ENCODE measurements around the gene SLC35F3.
A peak's percentile ranks its signal among the peaks of the same experiment; 100 is the strongest.
"Not testable (repeated sequence)": the region's sequence is repeated elsewhere in the genome, so short reads cannot be mapped to it uniquely, and the experiment has no call there.

The SLC35F3 gene

DNA sequence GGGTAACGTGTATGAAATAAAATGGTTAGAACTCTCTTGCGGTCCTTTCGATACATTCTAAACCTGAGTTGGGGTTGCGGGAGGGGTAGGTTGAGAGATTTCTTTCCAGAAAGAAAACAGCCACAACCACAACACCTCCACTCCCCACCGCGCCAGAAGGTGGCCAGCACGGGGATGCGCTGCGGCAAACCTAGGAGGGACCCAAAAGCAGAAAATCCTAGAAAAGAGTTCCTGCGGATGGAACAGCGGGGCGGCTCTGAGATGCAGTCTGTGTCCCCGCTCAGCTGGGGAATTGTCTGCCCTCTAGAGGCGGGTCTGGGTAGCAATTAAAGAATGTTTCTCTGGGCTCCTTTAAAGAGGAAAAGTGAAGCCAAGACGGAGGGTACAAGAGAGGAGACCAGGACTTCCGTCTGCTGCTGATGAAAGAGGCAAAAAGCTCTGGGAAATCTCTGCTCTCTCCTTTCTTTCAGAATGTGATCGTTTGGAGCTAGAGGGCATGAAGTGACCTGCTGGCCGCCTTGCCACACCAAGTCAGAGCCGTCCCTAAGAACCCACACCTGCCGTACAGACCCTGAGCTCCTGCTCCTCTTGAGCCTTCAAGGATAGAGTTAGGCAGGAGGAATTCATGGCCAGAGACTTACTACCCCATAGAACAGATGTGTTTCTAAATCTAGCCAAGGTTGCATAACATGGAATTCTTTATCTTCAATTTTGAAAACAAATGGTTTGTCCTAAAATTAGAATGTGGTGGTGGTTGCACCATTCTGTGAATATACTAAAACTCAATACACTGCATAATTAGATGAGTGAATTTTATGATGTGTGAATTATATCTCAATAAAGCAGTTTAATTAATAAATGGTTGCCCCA, 422.3 kb downstream of the SLC35F3 start:
- Mint-ChIP-seq H3K9me3 (no peaks in the 10 kb centered on the region), H3K4me1 (ENCODE audit: low read depth in 2 of 2) (peaks cover 14 to 18% of the 10 kb centered on the region in 2 donors), H3K27me3 (peaks cover 28 to 42% of the 10 kb centered on the region in 2 donors), H3K27ac (peak overlapping the region; percentile 64 to 79), H3K4me3 (peak overlapping the region; percentile 82 to 83), H3K36me3 (ENCODE audit: insufficient read depth) (no peaks in the 10 kb centered on the region)
- ATAC-seq (replicated peaks), result peak; percentile 96
- DNase-seq, result peak; percentile 67 to 78 (median 71)

DNA sequence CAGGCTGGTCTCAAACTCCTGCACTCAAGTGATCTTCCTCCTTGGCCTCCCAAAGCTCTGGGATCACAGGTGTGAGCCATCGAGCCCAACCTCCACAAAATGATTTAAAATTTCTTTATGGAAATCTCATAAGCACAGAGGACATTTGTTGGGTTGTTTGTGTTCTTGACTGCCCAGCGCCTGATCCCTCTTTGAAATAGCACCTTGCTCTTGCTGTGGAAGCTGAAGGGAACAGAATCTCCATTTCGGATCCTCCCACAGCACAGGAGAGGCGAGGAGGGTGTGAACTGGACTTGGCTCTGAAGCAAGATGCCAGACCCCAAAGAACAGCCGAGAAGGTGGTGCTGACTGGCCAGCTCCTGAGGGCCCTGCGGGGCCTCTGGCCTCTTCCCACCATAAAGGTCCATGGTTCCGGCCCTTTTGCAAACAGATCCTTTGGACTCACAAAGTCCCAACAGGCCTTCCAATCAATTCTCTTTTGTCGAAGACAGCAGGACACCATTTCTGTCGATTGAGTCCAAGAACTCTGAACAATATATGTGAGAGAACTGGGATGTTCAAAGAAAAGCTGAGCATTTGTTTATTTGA, 423.2 kb downstream of the SLC35F3 start:
- Mint-ChIP-seq H3K27ac (no peak overlapping the region), H3K9me3 (no peaks in the 10 kb centered on the region), H3K36me3 (ENCODE audit: insufficient read depth) (no peaks in the 10 kb centered on the region), H3K4me1 (ENCODE audit: low read depth in 2 of 2) (peaks cover 14 to 18% of the 10 kb centered on the region in 2 donors), H3K4me3 (no peak overlapping the region), H3K27me3 (peaks cover 37 to 46% of the 10 kb centered on the region in 2 donors)
- DNase-seq (no peak), ATAC-seq (replicated peaks) (no peak)

DNA sequence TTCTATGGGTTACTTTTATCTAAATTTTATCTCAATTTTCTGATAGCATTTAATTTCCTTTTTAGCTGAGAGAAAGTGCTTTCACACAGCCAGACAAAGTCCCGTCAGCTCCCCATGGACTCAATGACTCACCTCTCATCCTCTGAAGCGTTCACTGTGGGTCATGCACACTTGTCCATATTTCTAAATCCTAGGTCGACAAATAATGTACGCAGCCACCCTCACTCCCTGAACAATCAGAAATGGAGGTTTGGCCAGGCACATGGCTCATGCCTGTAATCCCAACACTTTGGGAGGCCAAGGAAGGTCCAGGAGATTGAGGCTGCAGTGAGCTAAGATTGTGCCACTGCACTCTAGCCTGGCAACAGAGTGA, 426.4 kb downstream of the SLC35F3 start:
- H3K27me3 Mint-ChIP-seq, result peaks cover 23 to 45% of the 10 kb centered on the region in 2 donors
- H3K36me3 Mint-ChIP-seq (ENCODE audit: insufficient read depth), result no peaks in the 10 kb centered on the region
- peaks cover 8 to 11% of the 10 kb centered on the region in 2 donors for H3K4me1 Mint-ChIP-seq (ENCODE audit: low read depth in 2 of 2)
- H3K4me3 Mint-ChIP-seq, result no peak overlapping the region
- DNase-seq (no peak), ATAC-seq (replicated peaks) (no peak)
- no peak overlapping the region for H3K27ac Mint-ChIP-seq
- no peaks in the 10 kb centered on the region for H3K9me3 Mint-ChIP-seq

DNA sequence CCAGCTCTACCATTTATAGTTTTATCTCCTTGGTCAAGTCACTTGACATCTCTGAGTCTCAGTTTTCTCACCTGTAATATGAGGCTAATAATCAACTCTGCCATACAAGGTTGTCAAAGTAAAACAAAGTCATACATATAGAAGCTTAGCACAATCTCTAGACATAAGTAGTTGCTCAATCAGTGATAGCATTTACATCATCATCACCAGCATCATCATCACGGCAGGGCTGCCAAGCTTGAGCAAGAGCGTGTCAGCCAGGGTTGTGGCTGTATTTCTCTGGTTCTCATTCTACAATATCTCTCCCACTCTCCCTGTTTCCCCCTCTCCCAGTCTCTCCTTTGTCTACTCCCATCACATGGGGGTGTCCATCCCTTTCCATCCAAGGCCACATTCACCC, 427.0 kb downstream of the SLC35F3 start:
- no peaks in the 10 kb centered on the region for H3K9me3 Mint-ChIP-seq
- H3K36me3 Mint-ChIP-seq (ENCODE audit: insufficient read depth), result no peaks in the 10 kb centered on the region
- H3K27ac Mint-ChIP-seq, result no peak overlapping the region
- peaks cover 4% of the 10 kb centered on the region in 2 donors for H3K4me1 Mint-ChIP-seq (ENCODE audit: low read depth in 2 of 2)
- H3K4me3 Mint-ChIP-seq, result no peak overlapping the region
- H3K27me3 Mint-ChIP-seq, result peaks cover 23 to 48% of the 10 kb centered on the region in 2 donors
- ATAC-seq (replicated peaks) (no peak), DNase-seq (no peak)

DNA sequence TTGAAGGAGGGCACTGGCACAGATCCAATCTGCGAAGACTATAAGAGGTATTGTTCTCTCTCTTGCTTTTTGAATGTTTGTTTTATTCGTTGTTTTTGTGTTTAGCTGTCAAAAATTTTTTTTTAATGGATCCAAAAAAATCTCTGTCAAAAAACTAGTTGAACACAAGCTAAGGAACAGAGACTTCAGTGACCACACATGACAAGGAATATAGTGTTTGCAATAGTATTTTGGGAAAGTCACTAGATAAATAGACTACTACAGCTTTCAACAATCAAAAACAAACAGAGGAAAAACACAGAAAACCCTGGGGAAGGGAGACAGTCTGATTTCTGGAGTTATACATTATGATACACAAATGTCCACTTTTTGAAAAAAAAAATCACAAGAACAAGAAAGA, 431.9 kb downstream of the SLC35F3 start:
- DNase-seq (no peak), ATAC-seq (replicated peaks) (no peak)
- peaks cover 0 to 3% of the 10 kb centered on the region in 2 donors for H3K9me3 Mint-ChIP-seq
- no peaks in the 10 kb centered on the region for H3K36me3 Mint-ChIP-seq (ENCODE audit: insufficient read depth)
- no peak overlapping the region for H3K4me3 Mint-ChIP-seq
- H3K27me3 Mint-ChIP-seq, result peaks cover 16 to 34% of the 10 kb centered on the region in 2 donors
- no peaks in the 10 kb centered on the region for H3K4me1 Mint-ChIP-seq (ENCODE audit: low read depth in 2 of 2)
- H3K27ac Mint-ChIP-seq, result no peak overlapping the region

DNA sequence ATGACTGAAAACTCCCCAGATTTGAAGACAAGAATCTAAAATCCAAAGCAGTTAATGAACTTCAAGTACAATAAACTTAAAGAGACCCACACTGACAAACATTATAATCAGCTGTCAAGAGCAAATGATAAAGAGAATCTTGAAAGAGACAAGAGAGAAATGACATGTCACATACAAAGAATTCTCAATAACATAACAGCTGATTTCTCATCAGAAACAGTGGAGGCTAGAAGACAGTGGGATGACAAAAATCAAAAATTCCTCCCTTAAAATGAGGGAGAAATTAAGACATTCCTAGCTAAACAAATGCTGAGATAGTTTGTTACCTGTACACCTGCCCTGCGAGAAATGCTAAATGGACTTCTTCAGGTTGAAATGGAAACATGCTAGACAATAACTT, 432.8 kb downstream of the SLC35F3 start:
- Mint-ChIP-seq H3K27me3 (peaks cover 7 to 25% of the 10 kb centered on the region in 2 donors), H3K36me3 (ENCODE audit: insufficient read depth) (no peaks in the 10 kb centered on the region), H3K4me1 (ENCODE audit: low read depth in 2 of 2) (no peaks in the 10 kb centered on the region), H3K27ac (no peak overlapping the region), H3K4me3 (no peak overlapping the region), H3K9me3 (peaks cover 0 to 3% of the 10 kb centered on the region in 2 donors)
- ATAC-seq (replicated peaks), result no peak
- no peak for DNase-seq

DNA sequence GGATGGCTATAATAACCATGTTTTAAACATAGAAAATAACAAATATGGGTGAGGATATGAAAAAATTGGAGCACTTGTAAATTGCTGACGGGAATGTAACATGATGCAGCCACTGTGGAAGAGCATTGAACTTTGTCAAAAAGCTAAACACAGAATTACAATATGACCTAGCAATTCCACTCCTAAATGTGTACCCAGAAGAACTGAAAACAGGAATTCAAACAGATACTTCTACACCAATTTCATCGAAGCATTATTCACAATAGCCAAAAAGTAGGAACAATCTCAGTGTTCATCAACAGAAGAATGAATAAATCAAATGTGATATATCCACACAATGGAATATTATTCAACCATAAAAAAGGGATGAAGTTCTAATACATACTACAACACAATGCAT, 436.1 kb downstream of the SLC35F3 start:
- Mint-ChIP-seq H3K4me1 (ENCODE audit: low read depth in 2 of 2) (no peaks in the 10 kb centered on the region), H3K36me3 (ENCODE audit: insufficient read depth) (no peaks in the 10 kb centered on the region), H3K27ac (no peak overlapping the region), H3K4me3 (no peak overlapping the region), H3K9me3 (peaks cover 0 to 3% of the 10 kb centered on the region in 2 donors), H3K27me3 (peaks cover 0 to 6% of the 10 kb centered on the region in 2 donors)
- ATAC-seq (replicated peaks), result no peak
- DNase-seq, result no peak

DNA sequence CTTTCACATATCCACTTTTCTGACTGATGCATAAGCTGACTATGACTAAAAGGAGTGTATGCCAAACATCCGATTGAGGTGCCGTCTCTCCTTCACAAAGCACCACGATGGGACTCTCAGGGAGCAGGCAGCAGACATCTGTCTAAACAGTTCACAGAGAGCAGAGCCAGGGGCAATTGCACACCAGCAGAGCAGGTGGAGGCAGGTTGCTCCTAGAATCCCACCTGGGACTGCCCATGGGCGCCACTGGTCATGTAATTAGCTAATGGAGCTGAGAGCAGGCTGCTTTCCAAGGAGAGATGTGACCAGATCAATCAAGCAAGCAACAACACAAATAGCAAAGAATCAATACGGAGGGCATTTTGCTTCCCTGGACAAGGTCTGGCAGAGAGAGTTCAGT, 438.3 kb downstream of the SLC35F3 start:
- DNase-seq, result no peak
- Mint-ChIP-seq H3K27ac (no peak overlapping the region), H3K9me3 (peaks cover 0 to 1% of the 10 kb centered on the region in 2 donors)

DNA sequence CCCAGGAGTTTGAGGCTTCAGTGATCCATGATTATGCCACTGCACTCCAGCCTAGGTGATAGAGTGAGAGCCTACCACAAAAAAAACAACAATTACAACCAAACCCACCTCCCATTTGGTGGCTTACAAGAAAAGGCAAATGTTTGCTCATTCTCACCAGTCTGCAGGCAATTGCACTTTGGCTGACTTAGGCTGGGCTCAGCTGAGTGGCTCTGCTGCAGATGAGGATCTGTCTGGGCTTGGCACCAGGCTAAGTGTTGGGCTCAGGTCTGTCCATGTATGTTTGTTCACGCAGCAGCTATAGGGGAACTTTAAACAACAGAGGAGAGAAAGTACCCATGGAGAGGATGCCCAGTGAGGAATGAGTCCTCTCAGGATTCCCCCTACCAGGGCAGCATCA, 440.8 kb downstream of the SLC35F3 start:
- Mint-ChIP-seq H3K27me3 (peaks cover 12 to 13% of the 10 kb centered on the region in 2 donors), H3K4me3 (no peak overlapping the region), H3K4me1 (ENCODE audit: low read depth in 2 of 2) (no peaks in the 10 kb centered on the region), H3K27ac (no peak overlapping the region), H3K36me3 (ENCODE audit: insufficient read depth) (no peaks in the 10 kb centered on the region), H3K9me3 (peaks cover 0 to under 1% of the 10 kb centered on the region in 2 donors)
- DNase-seq (no peak), ATAC-seq (replicated peaks) (no peak)

More for the DNA sequence above, 438.3 kb downstream of the SLC35F3 start:
- H3K4me3 Mint-ChIP-seq, result no peak overlapping the region
- no peaks in the 10 kb centered on the region for H3K27me3 Mint-ChIP-seq
- no peaks in the 10 kb centered on the region for H3K36me3 Mint-ChIP-seq (ENCODE audit: insufficient read depth)
- H3K4me1 Mint-ChIP-seq (ENCODE audit: low read depth in 2 of 2), result no peaks in the 10 kb centered on the region
- ATAC-seq (replicated peaks), result no peak

DNA sequence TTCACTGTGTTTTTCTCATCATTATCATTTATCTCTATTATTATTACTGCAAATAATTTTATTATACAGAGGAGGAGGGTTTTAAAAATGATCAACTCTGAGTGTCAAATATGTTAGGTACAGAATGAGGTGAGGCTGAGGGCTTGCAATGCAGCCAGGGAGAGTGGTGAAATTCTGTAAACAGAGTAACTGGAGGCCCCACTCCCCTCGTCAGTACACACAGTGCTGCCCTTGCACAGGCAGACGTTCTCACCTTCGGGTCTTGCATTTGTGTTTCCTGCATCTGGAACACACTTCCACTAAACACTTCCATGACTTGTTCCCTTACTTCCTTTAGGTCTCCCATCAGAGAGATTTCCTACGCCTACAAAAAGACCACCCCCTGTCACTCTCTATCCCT, 444.5 kb downstream of the SLC35F3 start:
- Mint-ChIP-seq H3K4me3 (no peak overlapping the region), H3K36me3 (ENCODE audit: insufficient read depth) (no peaks in the 10 kb centered on the region), H3K27ac (no peak overlapping the region), H3K9me3 (no peaks in the 10 kb centered on the region), H3K4me1 (ENCODE audit: low read depth in 2 of 2) (no peaks in the 10 kb centered on the region), H3K27me3 (peaks cover 13 to 16% of the 10 kb centered on the region in 2 donors)
- ATAC-seq (replicated peaks) (no peak), DNase-seq (no peak)

DNA sequence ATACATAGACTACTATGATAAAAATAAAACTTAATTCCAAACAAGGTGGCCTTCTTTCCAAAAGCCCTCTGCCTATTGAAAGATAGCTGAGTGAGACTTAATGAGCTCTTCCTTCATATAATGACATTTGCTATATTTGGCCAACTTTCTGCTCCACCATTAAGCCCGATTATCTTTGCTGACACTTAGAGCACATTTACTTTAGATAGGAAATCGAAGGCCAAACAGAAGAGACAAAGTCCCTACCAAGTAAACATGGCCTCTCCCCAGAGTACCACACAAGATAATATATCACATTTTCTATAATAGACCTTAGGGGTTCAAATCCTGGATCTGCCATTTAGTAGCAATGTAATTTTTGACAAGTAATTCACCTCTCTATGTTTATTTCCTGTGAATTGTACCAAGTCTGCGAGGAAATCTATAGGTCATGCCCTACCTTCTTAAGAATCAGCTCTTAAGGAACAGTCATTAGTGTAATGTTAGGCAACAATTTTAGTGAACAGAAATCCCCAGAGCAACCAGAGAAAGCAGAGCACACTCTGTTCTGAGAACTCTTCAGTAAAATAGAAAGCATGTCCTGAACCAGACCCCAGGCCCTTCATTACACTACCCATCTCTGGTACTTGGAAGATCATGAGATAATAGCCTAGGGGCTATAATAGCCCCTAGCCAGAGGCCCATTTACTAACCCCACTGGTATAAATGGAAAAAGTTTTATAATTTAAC, 451.5 kb downstream of the SLC35F3 start:
- H3K27ac Mint-ChIP-seq, result peak overlapping the region in 1 of 2 donors; percentile 86

DNA sequence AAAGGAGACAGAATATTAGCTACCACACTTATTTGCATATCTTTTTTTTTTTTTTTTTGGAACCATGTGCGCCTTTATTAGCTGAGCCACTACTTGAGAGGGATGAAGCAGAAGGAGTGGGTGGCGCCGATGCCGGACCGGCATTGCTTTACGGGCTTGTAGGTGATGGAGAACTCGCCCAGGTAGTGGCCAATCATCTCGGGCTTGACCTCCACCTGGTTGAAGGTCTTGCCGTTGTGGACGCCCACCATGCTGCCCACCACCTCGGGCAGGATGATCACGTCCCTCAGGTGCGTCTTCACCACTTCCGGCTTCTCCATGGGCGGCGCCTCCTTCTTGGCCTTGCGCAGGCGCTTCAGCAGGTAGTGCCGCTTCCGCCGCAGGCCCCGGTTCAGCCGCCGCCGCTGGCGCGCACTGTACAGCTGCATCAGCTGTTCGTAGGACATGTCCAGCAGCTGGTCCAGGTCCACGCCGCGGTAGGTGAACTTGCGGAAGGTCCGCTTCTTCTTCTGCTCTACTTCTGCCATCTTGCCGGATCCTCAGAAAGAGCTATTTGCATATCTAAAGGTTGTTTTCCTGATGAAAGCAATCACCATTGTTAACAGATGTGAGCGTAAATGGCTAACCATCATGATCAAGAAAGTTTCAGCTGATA, 452.3 kb downstream of the SLC35F3 start:
- not testable (repeated sequence) for H3K9me3 Mint-ChIP-seq; H3K36me3 Mint-ChIP-seq (ENCODE audit: insufficient read depth); H3K4me1 Mint-ChIP-seq (ENCODE audit: low read depth in 2 of 2)
- peak; percentile 17 to 42 (median 25) for DNase-seq
- H3K27ac Mint-ChIP-seq, result peak overlapping the region; percentile 68 to 86
- peak overlapping the region; percentile 71 to 83 for H3K4me3 Mint-ChIP-seq
- peaks cover 1 to 17% of the 10 kb centered on the region in 2 donors for H3K27me3 Mint-ChIP-seq
- ATAC-seq (replicated peaks), result peak; percentile 78

More for the DNA sequence above, 451.5 kb downstream of the SLC35F3 start:
- H3K4me3 Mint-ChIP-seq, result peak overlapping the region; percentile 71 to 83
- ATAC-seq (replicated peaks), result no peak
- peaks cover 4 to 17% of the 10 kb centered on the region in 2 donors for H3K27me3 Mint-ChIP-seq
- no peak for DNase-seq
- no peaks in the 10 kb centered on the region for H3K36me3 Mint-ChIP-seq (ENCODE audit: insufficient read depth)
- peaks cover 0 to 10% of the 10 kb centered on the region in 2 donors for H3K4me1 Mint-ChIP-seq (ENCODE audit: low read depth in 2 of 2)
- no peaks in the 10 kb centered on the region for H3K9me3 Mint-ChIP-seq

DNA sequence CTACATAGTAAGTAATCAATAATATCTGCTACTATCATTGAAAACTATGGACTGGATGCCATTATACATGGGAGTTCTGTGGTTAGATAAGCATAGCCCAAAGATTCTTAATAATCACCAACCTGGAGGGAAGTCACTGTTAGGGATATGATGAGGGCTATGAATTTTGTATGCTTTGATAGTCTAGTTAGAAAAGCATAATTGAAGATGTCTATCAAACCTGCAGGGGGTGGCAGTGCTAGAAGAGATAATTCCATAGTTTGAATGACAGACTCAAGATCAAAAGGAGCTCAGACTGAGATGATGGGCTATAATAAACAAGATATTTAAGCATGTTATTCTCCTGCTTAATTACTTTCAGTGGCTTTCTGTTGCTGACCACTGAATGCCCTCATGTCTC, 453.4 kb downstream of the SLC35F3 start:
- Mint-ChIP-seq H3K4me1 (ENCODE audit: low read depth in 2 of 2) (peaks cover 0 to 10% of the 10 kb centered on the region in 2 donors), H3K4me3 (peak overlapping the region; percentile 35 to 83), H3K9me3 (no peaks in the 10 kb centered on the region), H3K27ac (peak overlapping the region in 1 of 2 donors; percentile 86), H3K36me3 (ENCODE audit: insufficient read depth) (no peaks in the 10 kb centered on the region), H3K27me3 (peaks cover 0 to 17% of the 10 kb centered on the region in 2 donors)
- ATAC-seq (replicated peaks) (no peak), DNase-seq (no peak)

Measured in effector memory CD8-positive, alpha-beta T cell (primary cell).